Measurements from ENCODE around the gene SLC18A2. TPM values are rescaled to one million over a fixed set of nuclear protein-coding genes. Genes with fewer than 3 reads are reported as not detected.

The SLC18A2 gene
- polyA plus RNA-seq, 3 donors = 0.14 TPM; not detected in 2

- Histone ChIP-seq H3K27ac (ENCODE audit: low read depth in 1 of 2, low read length in 2 of 2) (no peak overlapping the region), H3K27me3 (ENCODE audit: control insufficient read depth in 2 of 2, insufficient read depth in 2 of 2, low read length in 2 of 2) (no peaks in the 10 kb centered on the region), H2AFZ (ENCODE audit: insufficient read depth, low read depth, low read length, poor library complexity, severe bottlenecking) (no peak overlapping the region), H4K20me1 (ENCODE audit: insufficient read depth, low read length) (no peaks in the 10 kb centered on the region), H3K4me3 (replicated peaks in 1 of 3; ENCODE audit: low read depth in 2 of 3, low read length in 3 of 3) (no peak overlapping the region), H3K4me1 (ENCODE audit: control insufficient read depth in 1 of 2, insufficient read depth in 2 of 2, low read length in 2 of 2) (peaks cover 0 to 11% of the 10 kb centered on the region in 2 donors), H3K9ac (ENCODE audit: insufficient read depth, low read length, poor library complexity, severe bottlenecking) (no peak overlapping the region), H3K79me2 (ENCODE audit: insufficient read depth, low read length) (no peaks in the 10 kb centered on the region), H3K9me3 (replicated peaks in 1 of 2; ENCODE audit: control insufficient read depth in 1 of 2, insufficient read depth in 1 of 2, low read length in 2 of 2) (no peaks in the 10 kb centered on the region), H3K4me2 (replicated peaks; ENCODE audit: extremely low read depth, low read length, poor library complexity, severe bottlenecking) (no peak overlapping the region), H3K36me3 (replicated peaks in 1 of 2; ENCODE audit: control insufficient read depth in 1 of 2, insufficient read depth in 2 of 2, low read length in 2 of 2) (no peaks in the 10 kb centered on the region)
- TF ChIP-seq CTCF (IDR thresholded peaks at IDR 0.05) = no peak
- H3K4me1 Mint-ChIP-seq = peaks cover 9% of the 10 kb centered on the region
- intact Hi-C loops (cut with micrococcal nuclease) = no loop called here
- H3K9me3 Mint-ChIP-seq = peaks cover 0 to 8% (median 0%) of the 10 kb centered on the region in 7 donors
- 0% methylated on average over 2 of the region's 2 CpGs for WGBS (ENCODE audit: insufficient coverage)
- H3K27me3 Mint-ChIP-seq (ENCODE audit: low read depth in 3 of 3) = peaks cover 6 to 8% (median 6%) of the 10 kb centered on the region in 3 donors
- H3K27ac Mint-ChIP-seq = no peak overlapping the region
- DNase-seq = no peak
- no peaks in the 10 kb centered on the region for H3K36me3 Mint-ChIP-seq
- no peak overlapping the region for H3K4me3 Mint-ChIP-seq
These were observed 36.6 kb upstream of the SLC18A2 start for GRCh38 chr10:117204316-117204715.

- intact Hi-C loops (cut with micrococcal nuclease) = no loop called here
- peaks cover 36 to 60% (median 38%) of the 10 kb centered on the region in 3 donors for H3K27me3 Mint-ChIP-seq (ENCODE audit: low read depth in 3 of 3)
- Histone ChIP-seq H3K9ac (ENCODE audit: insufficient read depth, low read length, poor library complexity, severe bottlenecking) (no peak overlapping the region), H4K20me1 (ENCODE audit: insufficient read depth, low read length) (no peaks in the 10 kb centered on the region), H2AFZ (ENCODE audit: insufficient read depth, low read depth, low read length, poor library complexity, severe bottlenecking) (no peak overlapping the region), H3K4me1 (ENCODE audit: control insufficient read depth in 1 of 2, insufficient read depth in 2 of 2, low read length in 2 of 2) (peaks cover 9 to 10% of the 10 kb centered on the region in 2 donors), H3K4me3 (replicated peaks in 1 of 3; ENCODE audit: low read depth in 2 of 3, low read length in 3 of 3) (no peak overlapping the region), H3K36me3 (replicated peaks in 1 of 2; ENCODE audit: control insufficient read depth in 1 of 2, insufficient read depth in 2 of 2, low read length in 2 of 2) (no peaks in the 10 kb centered on the region), H3K27me3 (ENCODE audit: control insufficient read depth in 2 of 2, insufficient read depth in 2 of 2, low read length in 2 of 2) (peaks cover 4 to 44% of the 10 kb centered on the region in 2 donors), H3K27ac (ENCODE audit: low read depth in 1 of 2, low read length in 2 of 2) (no peak overlapping the region), H3K4me2 (replicated peaks; ENCODE audit: extremely low read depth, low read length, poor library complexity, severe bottlenecking) (no peak overlapping the region), H3K79me2 (ENCODE audit: insufficient read depth, low read length) (no peaks in the 10 kb centered on the region), H3K9me3 (replicated peaks in 1 of 2; ENCODE audit: control insufficient read depth in 1 of 2, insufficient read depth in 1 of 2, low read length in 2 of 2) (peaks cover 3 to 6% of the 10 kb centered on the region in 2 donors)
- H3K4me1 Mint-ChIP-seq = peaks cover 9% of the 10 kb centered on the region
- no peaks in the 10 kb centered on the region for H3K36me3 Mint-ChIP-seq
- no peak for DNase-seq
- no peak overlapping the region for H3K4me3 Mint-ChIP-seq
- TF ChIP-seq CTCF (IDR thresholded peaks at IDR 0.05) = no peak
- H3K9me3 Mint-ChIP-seq = peaks cover 6 to 21% (median 16%) of the 10 kb centered on the region in 7 donors
- H3K27ac Mint-ChIP-seq = no peak overlapping the region
- WGBS (ENCODE audit: insufficient coverage) = no CpG with 5 or more reads among the region's 1 CpG
These were observed 28.7 kb upstream of the SLC18A2 start for GRCh38 chr10:117212176-117212575.
